HG03139 (cell line): ENCODE data around the gene MTA3.

Source experiments
- ATAC-seq: cut with Tn5 transposase; IDR thresholded peaks from one replicate; pipeline ENCODE4 v1.9.1; 2021; ENCODE audit not compliant: unreplicated experiment

The MTA3 gene

GRCh38 chr2:42659609-42660008 lies 91.2 kb downstream of the MTA3 start:
- no peak for ATAC-seq

- ATAC-seq, result peak; percentile 93
Observed at GRCh38 chr2:42663106-42663780, 94.8 kb downstream of the MTA3 start.

GRCh38 chr2:42663828-42664227 lies 95.4 kb downstream of the MTA3 start:
- ATAC-seq, result peak; percentile 52

GRCh38 chr2:42673989-42674579 lies 105.7 kb downstream of the MTA3 start:
- ATAC-seq, result no peak

- ATAC-seq, result no peak
Observed at GRCh38 chr2:42675815-42676214, 107.4 kb downstream of the MTA3 start.

GRCh38 chr2:42685303-42685702 lies 116.9 kb downstream of the MTA3 start:
- ATAC-seq, result no peak

- no peak for ATAC-seq
Observed at GRCh38 chr2:42693013-42693615, 124.7 kb downstream of the MTA3 start.

- no peak for ATAC-seq
Observed at GRCh38 chr2:42693688-42694479, 125.5 kb downstream of the MTA3 start.

DNA sequence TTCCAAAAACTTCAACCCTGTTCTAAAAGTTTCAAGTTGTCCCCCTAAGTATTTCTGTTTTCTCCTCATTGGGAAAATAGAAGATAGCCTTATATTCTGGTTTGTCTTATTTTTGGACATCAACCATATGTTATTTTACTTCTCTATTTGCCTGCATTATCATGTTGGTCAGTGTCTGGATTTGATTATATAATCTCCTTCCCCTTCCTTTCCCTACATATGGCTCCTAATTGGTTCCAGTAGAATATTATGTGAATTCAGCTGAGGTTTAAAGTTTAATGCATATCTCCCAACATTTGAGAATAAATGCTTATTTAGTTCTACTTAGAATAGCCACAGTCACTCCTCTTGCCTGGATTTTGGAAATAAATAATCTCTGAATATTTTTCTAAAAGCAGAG lies 128.6 kb downstream of the MTA3 start:
- no peak for ATAC-seq

GRCh38 chr2:42698940-42699339 lies 130.5 kb downstream of the MTA3 start:
- no peak for ATAC-seq

GRCh38 chr2:42706836-42707235 lies 138.4 kb downstream of the MTA3 start:
- ATAC-seq, result no peak

DNA sequence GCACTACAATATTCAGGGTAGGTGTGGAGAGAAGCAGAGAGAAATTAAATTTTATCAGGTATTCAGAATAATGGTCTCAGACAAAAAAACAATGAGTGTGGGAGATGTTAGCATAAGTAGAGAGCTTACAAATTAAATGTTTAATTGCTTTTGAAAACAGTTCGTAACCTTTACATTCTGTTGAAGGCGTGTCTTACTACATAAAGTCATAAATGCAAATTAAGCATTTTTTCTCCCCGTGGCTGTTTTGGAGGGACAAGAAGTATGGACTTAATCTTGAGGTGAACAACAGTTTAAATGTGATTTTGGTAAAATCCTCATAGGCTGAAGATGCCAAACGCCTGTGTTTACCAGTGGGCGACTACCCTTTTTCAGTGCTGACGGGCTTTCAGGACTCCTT lies 139.7 kb downstream of the MTA3 start:
- ATAC-seq, result no peak

- ATAC-seq, result no peak
Observed at GRCh38 chr2:42711896-42712295, 143.5 kb downstream of the MTA3 start.

DNA sequence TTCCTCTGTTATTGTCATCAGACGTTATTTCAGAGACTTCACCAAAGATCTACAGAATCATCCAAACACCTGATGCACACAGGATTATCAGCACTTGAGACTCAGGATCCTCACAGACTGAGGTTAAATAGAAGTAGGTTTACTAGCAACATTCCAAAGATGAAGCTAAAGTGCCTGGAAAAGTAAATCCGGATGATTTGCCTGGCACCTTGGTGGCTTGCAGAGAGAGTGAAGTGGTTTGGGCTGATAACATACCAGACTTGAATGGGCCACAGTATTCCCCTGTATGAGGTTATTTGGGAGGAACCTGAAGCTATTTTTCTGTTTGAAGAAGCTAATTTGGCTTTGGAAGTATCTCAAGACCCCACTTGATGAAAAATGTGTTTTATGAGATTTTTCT lies 144.5 kb downstream of the MTA3 start:
- no peak for ATAC-seq

GRCh38 chr2:42713920-42714319 lies 145.5 kb downstream of the MTA3 start:
- ATAC-seq, result no peak

GRCh38 chr2:42714686-42715085 lies 146.3 kb downstream of the MTA3 start:
- no peak for ATAC-seq

DNA sequence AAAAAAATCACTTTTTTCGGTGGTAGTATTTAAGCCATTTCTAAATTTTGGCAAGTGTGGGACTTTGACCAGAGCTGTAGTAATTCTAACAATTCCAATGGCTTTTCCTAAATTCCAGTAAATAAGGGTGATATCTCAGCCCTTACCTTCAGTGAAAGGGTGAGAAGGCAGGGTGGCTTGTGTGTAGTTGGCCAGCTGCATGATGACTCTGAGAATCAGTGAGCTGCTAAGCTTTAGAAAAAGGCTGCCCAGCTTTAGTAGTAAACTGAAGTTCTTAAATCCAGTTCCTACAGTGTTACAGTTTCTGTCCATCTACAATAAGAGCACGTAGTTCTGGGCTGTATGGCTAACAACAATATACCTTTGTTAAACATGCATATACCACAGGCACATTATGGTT lies 153.5 kb downstream of the MTA3 start:
- ATAC-seq, result no peak

GRCh38 chr2:42722320-42723190 lies 154.1 kb downstream of the MTA3 start:
- peak; percentile 93 for ATAC-seq

GRCh38 chr2:42723465-42723864 lies 155.0 kb downstream of the MTA3 start:
- ATAC-seq, result no peak

DNA sequence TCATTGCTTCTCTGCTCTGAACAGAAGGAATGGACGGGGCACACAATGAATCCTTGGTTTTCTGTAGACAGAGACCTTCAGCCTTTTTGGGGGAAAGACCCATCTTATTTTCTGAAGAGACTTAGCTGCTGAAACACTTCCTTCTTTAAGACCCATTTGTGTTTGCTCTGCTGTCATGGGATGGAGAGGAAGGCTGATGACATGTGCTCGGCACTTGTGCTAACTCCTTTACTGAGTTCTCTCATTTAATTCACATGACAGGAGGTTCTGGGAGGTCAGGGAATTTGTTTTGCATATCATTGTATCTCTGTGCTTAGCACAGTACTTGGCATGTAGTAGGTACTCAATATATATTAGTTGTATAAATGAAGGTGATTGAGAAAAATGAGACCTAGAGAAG lies 156.5 kb downstream of the MTA3 start:
- no peak for ATAC-seq

DNA sequence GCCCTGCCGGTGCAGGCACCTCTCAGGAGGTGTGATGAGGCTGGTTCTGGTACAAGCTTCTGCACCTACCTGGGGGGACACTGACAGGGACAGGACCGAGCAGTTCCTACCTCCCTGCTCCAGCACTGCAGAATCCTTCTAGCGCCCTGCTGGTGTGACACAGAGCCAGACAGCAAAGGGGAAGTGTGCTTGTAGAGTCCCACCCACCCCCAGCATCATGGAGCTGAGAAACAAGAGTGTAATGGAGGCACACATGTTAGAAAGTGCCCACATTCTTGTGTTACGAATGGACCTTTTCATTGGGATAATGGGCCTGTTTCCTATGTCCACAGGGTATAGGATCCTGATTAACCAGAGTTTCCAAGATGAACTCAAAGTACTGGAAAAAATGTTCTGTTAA lies 157.2 kb downstream of the MTA3 start:
- no peak for ATAC-seq
